GM12872 (cell line): ENCODE data around the gene FREM1.

Experiments used
- CTCF ChIP-seq: IDR thresholded peaks from 3 replicates; pipeline ENCODE4 v1.5.1; 2011; ENCODE audit warnings: low read depth, mild to moderate bottlenecking, low read length, moderate library complexity; ENCODE audit not compliant: insufficient read depth

FREM1 gene, protein sequence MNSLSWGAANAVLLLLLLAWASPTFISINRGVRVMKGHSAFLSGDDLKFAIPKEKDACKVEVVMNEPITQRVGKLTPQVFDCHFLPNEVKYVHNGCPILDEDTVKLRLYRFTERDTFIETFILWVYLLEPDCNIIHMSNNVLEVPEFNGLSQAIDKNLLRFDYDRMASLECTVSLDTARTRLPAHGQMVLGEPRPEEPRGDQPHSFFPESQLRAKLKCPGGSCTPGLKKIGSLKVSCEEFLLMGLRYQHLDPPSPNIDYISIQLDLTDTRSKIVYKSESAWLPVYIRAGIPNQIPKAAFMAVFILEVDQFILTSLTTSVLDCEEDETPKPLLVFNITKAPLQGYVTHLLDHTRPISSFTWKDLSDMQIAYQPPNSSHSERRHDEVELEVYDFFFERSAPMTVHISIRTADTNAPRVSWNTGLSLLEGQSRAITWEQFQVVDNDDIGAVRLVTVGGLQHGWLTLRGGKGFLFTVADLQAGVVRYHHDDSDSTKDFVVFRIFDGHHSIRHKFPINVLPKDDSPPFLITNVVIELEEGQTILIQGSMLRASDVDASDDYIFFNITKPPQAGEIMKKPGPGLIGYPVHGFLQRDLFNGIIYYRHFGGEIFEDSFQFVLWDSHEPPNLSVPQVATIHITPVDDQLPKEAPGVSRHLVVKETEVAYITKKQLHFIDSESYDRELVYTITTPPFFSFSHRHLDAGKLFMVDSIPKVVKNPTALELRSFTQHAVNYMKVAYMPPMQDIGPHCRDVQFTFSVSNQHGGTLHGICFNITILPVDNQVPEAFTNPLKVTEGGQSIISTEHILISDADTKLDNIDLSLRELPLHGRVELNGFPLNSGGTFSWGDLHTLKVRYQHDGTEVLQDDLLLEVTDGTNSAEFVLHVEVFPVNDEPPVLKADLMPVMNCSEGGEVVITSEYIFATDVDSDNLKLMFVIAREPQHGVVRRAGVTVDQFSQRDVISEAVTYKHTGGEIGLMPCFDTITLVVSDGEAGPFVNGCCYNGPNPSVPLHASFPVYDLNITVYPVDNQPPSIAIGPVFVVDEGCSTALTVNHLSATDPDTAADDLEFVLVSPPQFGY (N-terminal part only)

GRCh38 chr9:14909961-14910805 is at the start of gene FREM1:
Gene FREM1 (minus strand): TSS chr9:14910428. CDS start chr9:14868977, 41,451 bp downstream.
- TF ChIP-seq CTCF, result no peak

DNA sequence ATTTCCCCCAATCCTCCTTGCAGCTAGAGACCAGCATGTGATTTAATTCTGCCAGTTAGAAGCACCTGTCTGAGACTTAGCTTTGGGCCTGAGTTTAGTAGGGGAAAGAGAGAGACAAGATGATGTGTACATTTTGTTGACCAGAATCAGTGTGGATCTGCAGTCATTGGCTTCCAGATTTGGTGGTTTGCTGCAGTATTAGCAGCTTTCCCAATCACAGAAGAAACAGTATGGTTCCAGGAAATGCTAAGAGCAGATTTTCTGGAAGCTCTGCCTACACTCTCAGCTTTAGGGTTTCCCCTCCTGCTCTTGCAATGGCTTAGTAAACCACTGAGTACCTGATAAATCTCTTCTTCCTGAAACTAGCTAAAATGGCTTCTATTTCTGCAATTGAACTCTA is 48.8 kb upstream of the FREM1 start:
- TF ChIP-seq CTCF, result no peak

DNA sequence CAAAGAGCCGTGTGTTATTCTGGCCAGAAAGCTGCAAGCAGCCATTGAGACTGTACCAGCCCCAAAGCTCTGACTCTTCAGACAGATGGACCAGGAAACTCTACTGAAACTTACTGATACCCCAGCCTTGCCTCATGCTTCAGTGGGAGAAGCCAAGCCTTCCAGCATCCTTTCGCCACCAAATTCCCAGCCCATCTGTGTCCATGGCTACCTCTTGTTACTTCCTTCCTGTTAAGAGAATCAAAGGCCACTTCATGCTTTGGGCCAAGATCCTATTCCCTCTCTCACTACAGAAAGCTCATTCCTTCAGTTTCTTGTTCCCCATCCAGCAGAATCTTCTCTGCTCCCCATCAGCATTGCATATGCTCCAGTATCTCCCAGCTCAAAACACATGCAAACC is 46.9 kb upstream of the FREM1 start:
- TF ChIP-seq CTCF, result no peak

DNA sequence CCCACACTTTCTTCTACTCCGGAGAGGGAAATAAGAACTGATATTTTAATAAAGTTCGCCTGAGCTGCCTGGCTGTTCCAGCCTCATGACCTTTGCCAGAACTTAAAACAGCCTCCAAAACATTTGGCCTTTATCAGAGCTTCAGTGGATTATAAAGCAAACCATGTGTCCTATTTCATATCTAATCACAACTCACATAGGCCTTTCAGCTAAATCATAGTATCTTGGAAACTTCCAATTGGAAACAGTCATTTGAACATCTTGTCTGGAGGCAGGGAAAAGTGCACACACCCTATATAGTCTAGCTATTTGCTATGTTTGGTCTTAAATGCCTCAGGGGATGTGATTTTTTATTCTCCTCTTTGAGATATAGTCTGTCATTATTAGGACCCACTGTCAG is 46.0 kb upstream of the FREM1 start:
- TF ChIP-seq CTCF, result no peak

- TF ChIP-seq CTCF, result no peak
Observed at GRCh38 chr9:14945351-14945750, 35.1 kb upstream of the FREM1 start.

- no peak for TF ChIP-seq CTCF
Observed at GRCh38 chr9:14941501-14942405, 31.5 kb upstream of the FREM1 start.
